Measurements from ENCODE around the gene MSRB1.

DNA sequence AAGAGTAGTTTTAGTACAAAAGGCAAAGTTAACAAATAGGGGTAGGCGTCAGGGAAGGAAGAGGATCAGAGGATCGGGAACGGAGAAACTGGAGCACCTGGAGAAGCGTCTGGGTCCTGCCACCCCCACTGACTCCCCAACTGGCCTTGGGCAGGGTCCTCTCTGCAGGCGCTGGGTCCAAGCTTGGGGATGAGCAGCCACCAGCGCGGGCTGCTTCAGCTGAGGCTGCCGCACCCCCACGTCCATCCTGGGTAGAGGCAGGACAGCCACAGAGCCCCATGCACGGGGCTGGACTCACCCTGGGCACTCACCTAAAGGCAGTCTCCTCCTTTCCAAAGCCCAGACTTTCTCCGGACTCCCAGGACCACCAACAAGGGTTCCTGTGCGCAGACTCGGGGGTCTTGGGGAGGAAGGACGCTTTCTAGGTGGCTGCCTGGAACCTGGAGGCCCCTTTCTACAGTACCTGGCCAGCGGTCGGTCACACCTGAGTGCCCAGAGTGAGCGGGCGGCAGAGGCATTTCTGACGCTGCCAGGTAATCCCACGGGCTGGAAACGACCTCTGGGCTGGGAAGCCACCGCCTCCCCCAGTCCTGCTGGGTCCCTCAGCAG lies 25.8 kb downstream of the MSRB1 start:
- TF ChIP-seq, protein P1, sequence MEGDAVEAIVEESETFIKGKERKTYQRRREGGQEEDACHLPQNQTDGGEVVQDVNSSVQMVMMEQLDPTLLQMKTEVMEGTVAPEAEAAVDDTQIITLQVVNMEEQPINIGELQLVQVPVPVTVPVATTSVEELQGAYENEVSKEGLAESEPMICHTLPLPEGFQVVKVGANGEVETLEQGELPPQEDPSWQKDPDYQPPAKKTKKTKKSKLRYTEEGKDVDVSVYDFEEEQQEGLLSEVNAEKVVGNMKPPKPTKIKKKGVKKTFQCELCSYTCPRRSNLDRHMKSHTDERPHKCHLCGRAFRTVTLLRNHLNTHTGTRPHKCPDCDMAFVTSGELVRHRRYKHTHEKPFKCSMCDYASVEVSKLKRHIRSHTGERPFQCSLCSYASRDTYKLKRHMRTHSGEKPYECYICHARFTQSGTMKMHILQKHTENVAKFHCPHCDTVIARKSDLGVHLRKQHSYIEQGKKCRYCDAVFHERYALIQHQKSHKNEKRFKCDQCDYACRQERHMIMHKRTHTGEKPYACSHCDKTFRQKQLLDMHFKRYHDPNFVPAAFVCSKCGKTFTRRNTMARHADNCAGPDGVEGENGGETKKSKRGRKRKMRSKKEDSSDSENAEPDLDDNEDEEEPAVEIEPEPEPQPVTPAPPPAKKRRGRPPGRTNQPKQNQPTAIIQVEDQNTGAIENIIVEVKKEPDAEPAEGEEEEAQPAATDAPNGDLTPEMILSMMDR (IDR thresholded peaks at IDR 0.05): no peak
- TF ChIP-seq EZH2 (IDR thresholded peaks at IDR 0.05; ENCODE audit: borderline replicate concordance, insufficient read depth, low read depth, low read length, poor library complexity, severe bottlenecking): no peak
